DMS153 (cell line): ENCODE data around the gene ROCK1.
"Not testable (repeated sequence)": the region's sequence is repeated elsewhere in the genome, so short reads cannot be mapped to it uniquely, and the experiment has no call there.

Source experiments
- DNase-seq: peaks from one replicate; lab custom pipeline; 2025; lab: John Stamatoyannopoulos, UW

ROCK1 gene

DNA sequence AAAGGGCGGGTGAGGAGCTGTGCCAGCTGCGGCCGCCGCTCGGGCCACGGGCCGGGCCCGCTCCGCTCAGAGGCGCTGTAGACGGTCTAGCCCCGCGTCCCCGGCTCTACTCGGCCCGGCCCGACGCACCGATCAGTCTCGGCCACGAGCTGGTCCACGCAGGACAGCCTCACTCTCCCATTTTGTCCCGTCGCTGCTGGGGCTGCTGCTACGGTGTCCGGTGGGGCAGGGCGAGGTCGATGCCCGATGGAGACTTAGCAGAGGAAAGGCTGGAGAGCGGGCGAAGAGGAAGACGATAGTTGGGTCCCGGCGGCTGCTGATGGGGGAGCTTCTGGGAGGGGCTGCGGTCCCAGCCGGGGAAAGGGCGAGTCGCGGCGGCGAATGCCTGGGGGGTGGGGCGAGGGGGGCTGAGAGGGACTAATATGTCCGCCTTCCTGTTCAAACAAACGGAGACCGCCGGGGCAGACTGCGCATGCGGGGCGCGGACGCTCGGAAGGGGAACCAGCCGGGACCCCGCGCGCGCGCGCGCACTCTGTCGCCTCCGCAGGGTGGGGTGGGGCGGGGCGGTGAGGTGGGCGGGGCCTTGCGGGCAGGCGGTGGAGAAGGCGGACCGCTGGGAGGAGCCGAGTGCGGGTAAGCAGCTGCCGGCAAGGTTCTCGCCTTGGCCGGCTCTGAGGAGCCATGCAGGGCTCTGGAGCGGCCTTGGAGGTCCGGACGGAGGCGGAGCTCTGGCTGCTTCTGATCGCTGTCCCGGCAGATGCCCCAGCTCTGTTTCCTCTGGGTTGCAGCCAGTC lies at the start of gene ROCK1:
ROCK1 (minus strand) TSS at position 468 of the 794 bp plus-strand sequence. CDS start 903 bp downstream, outside the sequence.
- DNase-seq, result peak; percentile 91

DNA sequence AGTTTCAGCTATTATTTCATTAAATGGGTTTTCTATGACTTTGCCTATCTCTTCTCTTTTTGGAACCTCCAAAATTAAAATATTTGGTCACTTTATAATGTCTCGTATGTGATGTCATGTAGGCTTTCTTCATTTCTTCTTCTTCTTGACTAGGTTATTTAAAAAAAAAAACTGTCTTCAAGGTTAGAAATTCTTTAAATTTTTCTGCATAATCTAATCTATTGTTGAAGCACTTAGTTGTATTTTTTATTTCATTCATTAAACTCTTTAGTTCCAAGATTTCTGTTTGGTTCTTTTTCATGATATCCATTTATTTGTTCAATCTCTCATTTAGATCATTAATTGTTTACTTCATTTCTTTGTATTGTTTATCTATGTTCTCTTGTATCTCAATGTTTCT lies 43.8 kb upstream of the ROCK1 start:
- no peak for DNase-seq

DNA sequence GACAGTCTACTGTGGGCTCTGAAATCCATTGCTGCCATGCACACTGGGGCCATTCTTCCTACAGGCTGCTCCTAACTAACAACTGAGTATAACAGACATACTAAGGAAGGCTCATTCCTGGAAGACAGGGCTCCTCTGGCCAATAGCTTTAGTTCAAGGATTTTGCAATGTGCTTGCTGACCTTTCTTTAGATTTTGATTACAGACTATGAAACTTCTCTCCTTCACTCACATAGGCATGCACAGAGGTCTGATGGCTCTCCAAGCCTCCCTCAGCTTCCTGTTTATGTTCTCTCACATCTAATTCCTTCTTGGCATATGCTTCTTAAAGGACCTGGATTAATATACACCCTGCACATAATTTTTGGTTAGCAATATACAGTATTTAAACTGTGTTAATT lies 34.4 kb upstream of the ROCK1 start:
- no peak for DNase-seq

DNA sequence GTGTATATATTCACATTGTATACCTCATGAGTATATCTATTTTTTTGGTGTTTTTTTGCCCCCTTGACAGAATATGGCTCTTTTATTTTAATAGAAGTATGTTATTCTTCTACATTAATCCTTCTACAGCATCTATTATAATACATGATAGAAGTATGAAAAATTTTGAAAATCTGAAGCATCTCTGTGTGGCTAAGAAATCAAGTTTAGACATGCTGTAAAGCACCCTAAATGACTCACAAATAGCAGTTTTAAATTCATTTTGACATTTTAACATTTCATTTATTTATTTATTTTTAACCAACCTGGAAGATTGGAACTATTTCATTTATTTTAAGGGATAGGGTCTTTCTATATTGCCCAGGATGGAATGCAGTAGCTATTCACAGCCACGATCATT lies 33.8 kb upstream of the ROCK1 start:
- DNase-seq, result no peak

DNA sequence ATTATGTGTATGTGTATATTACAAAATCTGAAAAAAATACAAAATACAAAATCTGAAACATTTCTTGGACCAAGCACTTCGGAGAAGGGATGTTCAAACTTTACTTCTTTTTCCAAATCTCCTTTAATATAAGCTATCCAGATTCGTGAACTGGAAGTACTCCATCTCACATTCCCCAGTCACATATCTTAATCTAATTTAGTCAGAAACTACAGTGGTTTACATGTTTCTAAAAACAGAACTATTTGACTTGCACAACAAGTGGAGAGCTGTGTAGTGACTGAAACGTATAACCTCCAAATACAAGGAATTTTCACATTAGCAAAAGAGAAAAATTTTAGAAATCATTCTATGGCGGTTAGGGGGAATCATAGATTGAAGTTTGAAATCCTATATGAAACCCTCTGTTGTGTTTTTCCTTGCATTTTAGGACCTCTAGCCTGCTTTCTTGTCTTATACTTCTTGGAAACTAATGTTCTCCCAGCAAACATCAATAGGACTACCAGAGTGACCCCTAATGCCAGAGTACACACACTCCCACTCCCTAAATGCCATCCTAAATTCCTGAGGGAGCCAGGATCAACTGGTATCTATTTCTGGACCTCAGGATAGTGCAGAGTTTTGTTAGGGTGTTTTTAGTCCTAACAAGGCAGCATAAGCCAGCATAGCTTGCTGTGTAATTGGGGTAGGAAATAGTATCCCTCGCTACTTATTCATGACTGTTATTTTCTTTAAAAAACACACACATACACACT lies 30.2 kb upstream of the ROCK1 start:
- DNase-seq, result no peak

DNA sequence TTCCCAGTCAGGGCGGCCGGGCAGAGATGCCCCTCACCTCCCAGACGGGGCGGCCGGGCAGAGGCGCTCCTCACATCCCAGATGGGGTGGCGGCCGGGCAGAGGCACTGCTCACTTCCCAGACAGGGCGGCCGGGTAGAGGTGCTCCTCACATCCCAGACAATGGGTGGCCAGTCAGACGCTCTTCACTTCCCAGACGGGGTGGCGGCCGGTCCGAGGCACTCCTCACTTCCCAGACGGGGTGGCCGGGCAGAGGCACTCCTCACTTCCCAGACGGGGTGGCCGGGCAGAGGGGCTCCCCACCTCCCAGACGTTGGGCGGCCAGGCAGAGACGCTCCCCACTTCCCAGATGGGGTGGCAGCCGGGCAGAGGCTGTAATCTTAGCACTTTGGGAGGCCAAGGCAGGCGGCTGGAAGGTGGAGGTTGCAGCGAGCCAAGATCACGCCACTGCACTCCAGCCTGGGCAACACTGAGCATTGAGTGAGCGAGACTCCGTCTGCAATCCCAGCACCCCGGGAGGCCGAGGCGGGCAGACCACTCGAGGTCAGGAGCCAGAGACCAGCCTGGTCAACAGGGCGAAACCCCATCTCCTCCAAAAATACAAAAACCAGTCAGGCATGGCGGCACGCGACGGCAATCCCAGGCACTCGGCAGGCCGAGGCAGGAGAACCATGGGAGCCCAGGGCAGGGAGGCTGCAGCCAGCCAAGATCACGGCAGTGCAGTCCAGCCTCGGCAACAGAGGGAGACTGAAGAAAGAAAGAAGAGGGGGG lies 26.3 kb upstream of the ROCK1 start:
- DNase-seq, result not testable (repeated sequence)

DNA sequence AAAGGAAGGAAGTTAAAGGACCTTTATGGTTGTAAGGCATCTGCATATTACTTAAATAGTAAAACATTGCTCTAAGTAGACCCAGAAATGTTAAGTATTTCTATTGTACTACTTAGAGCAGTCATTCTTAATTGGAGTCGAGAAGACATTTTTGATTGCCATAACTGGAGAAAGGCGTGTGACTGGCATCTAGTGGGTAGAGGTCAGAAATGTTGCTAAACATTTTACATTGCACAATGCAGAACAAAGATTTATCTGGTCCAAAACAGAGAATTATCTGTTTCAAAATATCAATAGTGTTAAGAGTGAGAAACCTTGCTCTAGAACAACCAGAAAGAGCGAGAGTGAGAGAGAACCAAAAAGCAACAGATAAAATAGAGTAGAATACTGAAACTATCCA lies 23.3 kb upstream of the ROCK1 start:
- DNase-seq, result no peak

DNA sequence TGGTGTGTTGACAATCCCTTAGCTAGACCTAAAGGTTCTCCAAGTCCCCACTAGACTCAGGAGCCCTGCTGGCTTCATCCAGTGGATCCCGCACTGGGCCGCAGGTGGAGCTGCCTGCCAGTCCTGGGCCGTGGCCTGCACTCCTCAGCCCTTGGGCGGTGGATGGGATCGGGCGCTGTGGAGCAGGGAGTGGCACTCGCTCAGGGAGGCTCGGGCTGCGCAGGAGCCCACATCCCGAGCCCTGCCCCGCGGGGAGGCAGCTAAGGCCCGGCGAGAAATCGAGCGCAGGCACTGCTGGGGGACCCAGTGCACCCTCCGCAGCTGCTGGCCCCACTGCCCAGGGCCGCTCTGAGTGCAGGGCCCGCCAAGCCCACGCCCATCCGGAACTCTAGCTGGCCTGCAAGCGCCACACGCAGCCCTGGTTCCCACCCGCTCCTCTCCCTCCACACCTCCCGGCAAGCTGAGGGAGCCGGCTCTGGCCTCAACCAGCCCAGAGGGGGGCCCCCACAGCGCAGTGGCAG lies 20.8 kb upstream of the ROCK1 start:
- DNase-seq, result no peak

DNA sequence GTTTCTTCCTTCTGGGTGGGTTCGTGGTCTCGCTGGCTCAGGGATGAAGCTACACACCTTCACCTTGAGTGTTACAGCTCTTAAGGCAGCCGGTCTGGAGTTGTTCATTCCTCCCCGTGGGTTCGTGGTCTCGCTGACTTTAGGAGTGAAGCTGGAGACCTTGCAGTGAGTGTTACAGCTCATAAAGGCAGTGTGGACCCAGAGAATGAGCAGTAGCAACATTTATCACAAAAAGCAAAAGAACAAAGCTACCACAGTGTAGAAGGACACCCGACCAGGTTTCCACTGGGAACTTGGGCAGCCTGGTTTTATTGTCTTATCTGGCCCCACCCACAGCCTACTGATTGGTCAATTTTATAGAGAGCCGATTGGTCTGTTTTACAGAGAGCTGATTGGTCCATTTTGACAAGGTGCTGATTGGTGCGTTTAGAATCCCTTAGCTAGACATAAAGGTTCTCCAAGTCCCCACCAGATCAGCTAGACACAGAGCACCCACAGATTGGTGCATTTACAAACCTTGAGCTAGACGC lies 20.1 kb upstream of the ROCK1 start:
- DNase-seq, result no peak

DNA sequence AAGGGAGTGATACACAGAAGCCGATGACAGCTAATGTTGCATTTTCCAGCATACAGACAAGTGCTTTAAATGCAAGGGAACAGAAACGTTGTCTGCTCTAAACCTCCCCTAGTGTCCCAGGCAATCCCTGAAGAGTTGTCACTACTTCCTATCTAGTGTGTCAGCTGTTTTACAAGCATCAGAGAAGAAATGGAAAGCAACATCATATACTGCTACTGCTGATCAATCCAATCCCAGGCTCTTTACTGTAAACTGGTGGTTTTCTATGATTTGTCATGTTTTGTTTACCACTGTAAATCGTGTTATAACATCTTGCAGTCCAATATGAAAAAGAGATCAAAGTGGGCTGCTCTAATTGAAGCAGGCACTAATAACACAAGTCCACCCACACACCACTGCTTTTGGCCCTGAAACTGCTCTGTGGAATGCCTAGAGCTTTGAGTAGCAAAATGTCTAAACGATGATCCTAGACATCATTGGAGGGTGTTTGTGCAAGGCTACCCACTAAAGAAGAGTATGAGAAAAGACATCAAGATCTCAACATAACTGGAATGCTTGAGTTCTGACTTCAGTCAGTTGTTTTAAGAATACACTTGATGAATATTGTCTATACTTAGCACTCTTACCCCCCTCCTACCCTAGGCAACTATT lies 18.1 kb upstream of the ROCK1 start:
- no peak for DNase-seq

DNA sequence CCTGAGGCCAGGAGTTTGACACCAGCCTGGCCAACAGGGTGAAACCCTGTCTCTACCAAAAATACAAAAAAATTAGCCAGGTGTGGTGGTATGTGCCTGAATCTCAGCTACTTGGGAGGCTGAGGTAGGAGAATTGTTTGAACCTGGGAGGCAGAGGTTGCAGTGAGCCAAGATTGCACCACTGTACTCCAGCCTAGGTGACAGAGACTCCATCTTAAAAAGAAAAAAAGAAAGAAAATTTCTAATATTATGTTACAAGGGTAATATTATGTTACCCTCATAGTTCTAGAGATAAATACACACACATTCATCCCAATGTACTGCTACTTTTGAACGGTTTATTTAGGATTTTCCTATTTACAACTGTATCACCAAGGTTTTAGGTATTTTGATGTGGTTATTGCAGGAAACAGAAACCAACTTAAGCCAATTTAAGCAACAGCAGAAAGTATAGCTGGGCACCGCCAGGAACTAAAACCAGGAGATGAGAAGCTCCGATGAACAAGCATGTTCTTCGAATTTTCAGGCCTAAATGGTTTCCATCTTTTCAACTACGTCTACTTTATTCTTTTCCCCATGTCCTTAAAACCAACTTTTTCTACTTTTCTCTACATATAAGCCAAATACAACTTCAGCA lies 11.8 kb upstream of the ROCK1 start:
- DNase-seq, result no peak

DNA sequence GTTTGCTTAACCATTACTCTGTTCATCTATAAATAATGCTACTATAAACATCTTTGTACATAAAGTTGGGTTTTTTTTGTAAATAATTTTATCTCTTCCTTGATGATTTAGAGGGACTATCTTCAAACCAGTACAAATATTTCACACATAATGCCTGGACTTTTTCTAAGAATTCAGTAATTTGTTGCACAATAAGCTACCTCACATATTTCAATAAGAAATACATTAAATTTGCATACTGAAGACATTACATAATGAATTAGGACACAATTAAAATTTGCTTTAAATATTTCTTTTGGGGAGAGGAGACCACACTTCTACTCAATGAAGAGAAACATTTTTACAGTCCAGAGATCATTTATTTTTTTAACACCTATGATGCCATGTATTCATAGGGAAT lies 7.2 kb upstream of the ROCK1 start:
- DNase-seq, result no peak

DNA sequence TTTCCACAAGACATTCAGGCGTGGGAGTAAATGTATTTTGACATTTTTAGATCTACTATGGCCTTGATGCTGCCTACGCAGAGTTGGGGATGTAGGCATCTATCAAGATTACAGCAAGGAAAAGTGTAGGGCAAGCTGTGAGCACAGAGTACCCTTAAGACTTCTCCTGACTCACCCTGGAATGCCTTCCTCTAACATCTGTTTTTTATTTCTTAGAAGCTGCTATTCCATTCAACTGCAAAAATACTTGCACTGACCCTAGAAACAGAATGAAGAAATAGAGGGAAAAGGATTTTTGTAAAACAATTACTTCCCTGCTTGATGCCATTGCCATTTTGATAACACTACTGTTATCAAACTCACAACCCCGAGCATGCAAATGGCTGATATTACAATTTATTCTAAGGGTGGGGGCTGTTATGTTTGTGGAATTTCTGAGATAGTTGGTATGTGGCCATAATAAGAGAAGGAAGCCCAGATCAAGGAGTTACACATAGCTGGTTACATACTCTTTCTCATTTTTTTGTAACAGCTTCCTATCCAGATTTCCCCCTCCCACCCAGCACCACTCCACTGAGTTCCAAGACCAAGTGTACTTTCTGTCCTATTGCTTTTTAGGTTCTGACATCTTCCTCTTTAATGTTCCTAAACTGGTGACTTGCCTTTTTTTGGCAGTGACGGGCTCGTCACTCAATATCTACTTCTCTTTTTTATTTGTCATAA lies 6.0 kb upstream of the ROCK1 start:
- no peak for DNase-seq

DNA sequence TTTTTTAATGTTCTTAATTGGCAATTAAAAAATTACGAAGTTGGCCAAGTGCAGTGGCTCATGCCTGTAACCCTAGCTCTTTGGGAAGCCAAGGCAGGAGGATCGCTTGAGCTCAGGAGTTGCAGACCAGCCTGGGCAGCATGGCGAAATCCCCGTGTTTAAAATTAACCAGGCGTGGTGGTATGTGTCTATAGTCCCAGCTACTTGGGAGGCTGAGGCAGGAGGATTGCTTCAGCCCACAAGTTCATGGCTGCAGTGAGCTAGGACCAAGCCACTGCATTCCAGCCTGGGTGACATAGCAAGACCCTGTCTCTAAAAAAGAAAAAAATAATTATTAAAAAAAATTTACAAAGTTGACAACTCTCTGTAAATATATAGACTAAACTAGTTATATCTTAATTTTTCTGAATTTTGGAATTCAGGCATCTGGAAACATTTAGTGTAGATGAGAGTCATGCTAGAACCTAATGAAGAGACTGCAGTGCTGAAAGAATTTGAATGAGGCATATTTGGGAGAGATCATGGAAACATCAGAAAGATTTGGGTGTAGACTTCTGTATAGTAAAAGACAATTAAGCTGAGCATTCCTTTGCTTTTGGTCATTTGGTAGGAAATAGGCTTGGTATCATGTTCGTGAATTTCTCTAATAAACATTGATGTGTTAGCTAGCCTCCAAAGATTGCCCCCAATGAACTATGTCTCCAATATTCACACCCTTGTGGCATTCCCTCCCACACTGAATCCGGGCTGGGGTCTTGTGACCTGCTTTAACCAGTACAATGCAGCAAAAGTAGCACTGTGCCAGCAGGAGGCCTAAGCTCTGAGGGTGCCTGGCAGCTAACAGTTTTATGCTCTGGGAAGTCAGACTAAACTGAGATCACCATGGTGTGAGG lies 4.2 kb upstream of the ROCK1 start:
- no peak for DNase-seq

DNA sequence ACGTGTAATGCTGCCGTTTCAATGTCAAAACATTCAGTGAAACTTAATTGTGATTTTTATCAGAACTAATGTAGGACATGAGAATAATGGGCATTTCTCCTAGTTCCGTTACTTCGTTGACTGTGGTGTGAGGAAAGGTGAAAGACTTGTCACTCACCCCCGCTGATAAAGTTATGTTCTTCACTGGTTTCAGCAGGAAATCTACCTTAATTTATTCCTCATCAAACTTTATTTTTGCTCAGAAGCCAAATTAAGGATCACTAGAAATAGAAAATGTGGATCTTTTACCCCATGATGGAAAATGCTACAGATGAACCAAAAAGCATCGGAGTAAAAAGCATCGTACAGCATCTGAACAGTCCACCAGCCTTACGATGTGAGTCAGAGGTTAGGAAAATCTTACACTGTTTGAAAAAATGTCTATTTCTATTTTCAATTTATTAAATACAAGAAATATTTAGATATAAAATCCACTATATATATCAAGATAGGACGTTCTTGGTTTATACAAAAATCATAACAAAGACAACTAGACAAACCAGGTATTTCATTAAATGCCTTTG lies 1.0 kb upstream of the ROCK1 start:
- no peak for DNase-seq

DNA sequence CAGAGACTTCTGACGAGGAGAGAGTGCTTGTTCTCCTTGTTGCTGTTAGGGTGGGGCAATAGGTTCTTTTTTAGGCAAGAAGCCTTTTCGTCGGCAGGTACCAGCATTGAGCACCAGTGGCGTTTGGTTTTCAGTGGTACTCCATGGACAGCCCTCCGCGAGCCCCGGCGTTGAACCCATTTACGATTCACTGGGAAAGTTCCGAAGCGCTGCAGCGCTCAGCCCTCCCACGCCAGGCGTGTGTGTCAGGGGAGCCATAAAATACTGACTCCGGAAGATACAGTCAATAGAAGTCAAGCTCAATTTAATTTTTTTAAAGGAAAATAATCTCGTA lies 494 bp upstream of the ROCK1 start:
- no peak for DNase-seq

DNA sequence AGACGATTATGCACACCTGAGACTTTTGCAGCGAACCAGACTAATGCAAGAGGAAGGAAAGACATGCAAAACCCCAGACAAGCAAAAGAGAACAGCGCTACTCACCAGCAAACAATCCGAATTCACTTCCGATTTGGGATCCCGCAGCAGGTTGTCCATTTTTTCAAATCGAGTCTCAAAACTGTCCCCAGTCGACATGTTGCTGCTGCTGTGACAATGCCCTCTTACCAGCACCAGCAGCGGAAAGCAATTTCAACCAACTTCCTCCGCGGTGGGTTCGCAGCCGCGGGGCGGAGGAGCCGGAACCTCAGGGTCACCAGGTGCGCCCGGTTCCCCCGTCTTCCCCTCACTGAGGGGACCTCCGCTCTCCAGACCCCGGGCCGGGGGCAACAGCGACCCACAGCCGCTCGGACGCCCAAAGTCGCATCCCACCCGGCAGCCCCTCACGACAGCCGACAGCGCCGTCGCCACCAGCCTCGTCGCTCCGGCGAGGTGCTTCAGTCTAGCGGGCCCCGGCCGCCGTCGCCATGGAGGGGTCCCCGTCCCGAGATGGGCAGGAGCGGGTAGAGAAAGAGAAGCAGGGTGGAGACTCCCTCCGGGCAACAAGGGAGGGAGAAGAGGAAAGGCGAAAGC lies 784 bp downstream of the ROCK1 start:
- no peak for DNase-seq

DNA sequence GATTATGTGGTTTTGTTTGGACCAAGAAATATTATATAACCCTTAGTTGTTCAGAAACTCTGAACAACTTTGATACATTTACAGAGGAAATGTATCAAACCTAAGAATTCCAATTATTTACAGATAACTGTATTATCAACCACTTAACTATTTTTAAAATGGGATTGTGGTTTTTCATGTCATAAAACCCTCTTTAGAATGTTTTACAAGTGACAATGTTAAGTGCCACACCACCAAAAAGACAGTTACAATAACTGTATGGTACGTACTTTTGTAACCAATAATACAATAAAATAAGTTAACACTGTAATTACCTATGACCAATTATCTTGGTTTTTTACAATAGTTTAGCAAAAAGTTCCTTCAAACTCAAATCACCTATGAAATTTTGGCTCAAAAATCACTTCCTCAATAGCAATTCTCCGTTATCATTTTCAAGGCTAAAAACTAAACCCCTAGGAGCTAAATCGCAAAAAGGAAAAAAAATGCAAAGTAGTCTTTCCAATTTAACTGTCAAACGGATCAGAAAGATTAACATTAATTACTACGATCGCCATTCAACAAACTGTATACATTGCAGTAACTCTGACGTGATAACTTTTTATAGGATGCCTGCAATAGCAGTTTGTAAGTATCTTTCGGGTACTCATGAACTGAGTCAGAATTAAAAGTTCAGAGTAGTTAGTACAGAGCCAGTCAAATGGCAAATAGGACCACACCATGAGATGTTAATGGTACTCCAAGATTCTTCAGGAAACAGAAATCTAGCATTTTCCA lies 1.5 kb downstream of the ROCK1 start:
- no peak for DNase-seq
